SJSA1 (cell line): ENCODE results near the gene CCDC90B. TPM values are rescaled to one million over a fixed set of nuclear protein-coding genes. Genes with fewer than 3 reads are reported as not detected.

Experiments
- DNase-seq, 2 experiments: peaks; one replicate each; pipeline ENCODE4 v3.0.0-alpha.2; 2015 to 2020; ENCODE audit warnings: low spot score in 2 of 2, low read depth in 1 of 2
- H3K27ac ChIP-seq: fragments of 250-450 bp; sonication (Bioruptor Pico); 2 replicates; pipeline ENCODE4 v1.5.1; 2020; ENCODE audit warnings: mild to moderate bottlenecking, moderate library complexity
- H3K27me3 ChIP-seq: fragments of 250-450 bp; sonication (Bioruptor Pico); replicated peaks from 2 replicates; pipeline ENCODE4 v1.5.1; 2020; ENCODE audit warnings: mild to moderate bottlenecking, moderate library complexity
- H3K36me3 ChIP-seq: fragments of 250-450 bp; sonication (Bioruptor Pico); 2 replicates; pipeline ENCODE4 v1.5.1; 2020; ENCODE audit warnings: mild to moderate bottlenecking
- H3K4me1 ChIP-seq: fragments of 250-450 bp; sonication (Bioruptor Pico); replicated peaks from 2 replicates; pipeline ENCODE4 v1.6.1; 2021; ENCODE audit warnings: mild to moderate bottlenecking
- H3K4me3 ChIP-seq: fragments of 250-450 bp; sonication (Bioruptor Pico); 2 replicates; pipeline ENCODE4 v1.5.1; 2020; ENCODE audit warnings: mild to moderate bottlenecking
- H3K9me3 ChIP-seq: fragments of 250-450 bp; sonication (Bioruptor Pico); replicated peaks from 2 replicates; pipeline ENCODE4 v1.5.1; 2020; ENCODE audit warnings: mild to moderate bottlenecking
- total RNA-seq: library from RNA; depleted of rRNA; stranded (reverse); fragments of >200 nt; shearing (Covaris generic); gene quantifications from 2 replicates; pipeline ENCODE4 v1.2.3, GENCODE V29; 2014

Gene CCDC90B
- total RNA-seq, 1 experiment from 2014 or later: 45.1 TPM

DNA sequence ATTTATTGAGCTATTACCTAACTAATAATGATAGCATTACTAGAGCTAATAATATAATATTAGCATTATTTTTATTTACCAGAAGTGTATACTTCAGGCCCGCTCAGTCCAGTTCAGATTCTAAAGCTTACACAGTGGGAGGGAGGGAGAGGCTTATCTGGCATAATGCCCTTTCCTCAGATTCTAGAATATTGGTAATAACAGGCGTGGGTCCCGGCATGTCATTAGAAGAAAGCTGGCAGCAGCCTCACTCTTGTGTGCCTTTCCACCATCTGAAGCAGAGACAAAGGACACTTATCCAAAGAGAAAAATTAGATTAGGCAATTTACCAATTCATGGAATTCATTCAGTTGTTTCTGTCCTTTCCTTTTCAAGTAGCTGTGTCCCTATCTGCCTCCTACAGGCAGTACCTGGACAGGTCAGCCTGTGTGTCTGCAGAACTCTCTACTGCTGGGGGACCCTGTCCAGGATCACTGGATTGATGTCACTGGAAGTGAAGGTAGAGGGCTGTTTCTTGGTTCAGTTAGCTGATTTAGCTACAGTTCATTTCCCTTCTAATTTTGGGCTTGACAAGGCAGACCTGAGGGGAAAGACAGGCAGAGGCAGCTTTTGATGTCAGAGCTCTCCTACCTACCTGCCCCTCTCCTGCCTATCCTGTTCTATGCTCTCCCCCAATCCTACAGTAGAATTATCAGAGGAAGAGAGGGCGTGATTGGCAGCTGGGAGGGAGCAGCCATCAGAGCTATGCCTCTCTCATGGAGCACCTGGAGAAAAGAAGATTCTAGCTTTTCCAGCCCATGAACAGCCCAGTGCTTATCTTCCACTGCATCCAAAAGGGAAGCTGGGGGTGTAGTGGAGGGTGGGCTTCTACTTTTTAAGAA, 20.3 kb upstream of the CCDC90B start:
- Histone ChIP-seq H3K27ac (no peak overlapping the region), H3K4me3 (no peak overlapping the region)
- no peak for DNase-seq

DNA sequence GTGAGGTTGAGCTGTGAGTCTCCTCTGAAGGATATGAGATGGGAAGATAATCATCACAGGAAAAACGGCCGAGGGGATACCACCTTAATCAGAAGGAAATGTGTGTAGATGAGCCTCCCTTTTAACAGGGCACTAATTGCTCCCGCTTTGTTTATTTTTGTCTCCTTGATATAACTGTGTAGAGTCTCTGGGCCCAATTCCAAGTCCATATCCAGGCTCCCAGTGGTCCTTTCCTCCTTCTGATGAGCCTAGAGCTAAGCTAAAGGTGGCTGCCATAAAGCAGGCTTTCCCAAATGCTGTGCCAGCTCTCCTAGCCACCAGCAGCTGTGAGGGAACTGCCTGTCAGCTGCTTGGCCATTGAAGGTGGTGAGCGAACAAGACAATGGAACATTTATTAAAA, 17.1 kb upstream of the CCDC90B start:
- DNase-seq: no peak
- Histone ChIP-seq H3K36me3 (no peaks in the 10 kb centered on the region), H3K9me3 (no peaks in the 10 kb centered on the region), H3K4me1 (no peaks in the 10 kb centered on the region), H3K27me3 (no peaks in the 10 kb centered on the region), H3K4me3 (no peak overlapping the region), H3K27ac (no peak overlapping the region)

More for the DNA sequence above, 20.3 kb upstream of the CCDC90B start:
- H3K9me3 ChIP-seq: no peaks in the 10 kb centered on the region
- no peaks in the 10 kb centered on the region for H3K4me1 ChIP-seq
- H3K36me3 ChIP-seq: no peaks in the 10 kb centered on the region
- H3K27me3 ChIP-seq: no peaks in the 10 kb centered on the region

DNA sequence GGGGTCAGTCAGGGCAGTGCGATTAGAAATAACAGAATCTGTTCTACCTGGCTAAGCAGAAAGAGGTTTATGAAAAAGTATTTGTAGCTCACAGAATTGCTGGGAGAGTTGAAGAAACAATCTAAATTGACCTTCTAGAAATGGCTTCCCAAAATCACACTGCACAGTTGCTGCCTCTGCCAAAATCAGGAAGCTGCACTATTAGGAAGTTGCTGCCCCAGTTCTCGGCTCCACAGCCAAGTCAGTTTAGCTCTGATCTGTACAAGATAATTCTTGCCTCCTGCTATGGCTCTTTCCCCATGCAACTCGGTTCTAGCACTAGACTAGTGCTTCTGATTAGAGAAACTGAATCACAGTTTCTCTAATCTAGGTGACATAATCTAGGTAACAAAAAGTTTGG, 16.0 kb upstream of the CCDC90B start:
- no peaks in the 10 kb centered on the region for H3K27me3 ChIP-seq
- no peak overlapping the region for H3K4me3 ChIP-seq
- no peaks in the 10 kb centered on the region for H3K9me3 ChIP-seq
- no peaks in the 10 kb centered on the region for H3K4me1 ChIP-seq
- no peaks in the 10 kb centered on the region for H3K36me3 ChIP-seq
- H3K27ac ChIP-seq: no peak overlapping the region
- no peak for DNase-seq

DNA sequence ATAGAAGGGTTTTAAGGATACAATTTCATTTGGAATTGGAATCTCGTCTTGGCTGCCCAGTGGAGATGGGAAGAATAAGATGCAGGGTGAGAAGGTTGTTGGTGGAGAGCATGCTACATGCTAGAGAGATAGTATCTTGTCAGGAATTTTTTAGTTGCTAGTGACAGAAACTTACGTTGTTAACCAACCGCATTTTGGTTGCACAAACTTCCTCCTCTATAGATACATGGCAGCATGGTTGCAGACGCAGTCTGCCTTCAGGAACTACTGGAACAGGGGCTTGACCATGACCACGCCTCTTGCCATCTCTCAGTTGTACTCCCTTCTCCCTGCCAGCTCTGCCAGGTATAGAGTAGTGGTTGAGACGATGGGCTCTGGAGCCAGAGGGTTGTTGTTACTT, 13.5 kb upstream of the CCDC90B start:
- Histone ChIP-seq H3K36me3 (no peaks in the 10 kb centered on the region), H3K4me1 (no peaks in the 10 kb centered on the region), H3K9me3 (no peaks in the 10 kb centered on the region), H3K27ac (no peak overlapping the region), H3K4me3 (no peak overlapping the region), H3K27me3 (no peaks in the 10 kb centered on the region)
- no peak for DNase-seq

DNA sequence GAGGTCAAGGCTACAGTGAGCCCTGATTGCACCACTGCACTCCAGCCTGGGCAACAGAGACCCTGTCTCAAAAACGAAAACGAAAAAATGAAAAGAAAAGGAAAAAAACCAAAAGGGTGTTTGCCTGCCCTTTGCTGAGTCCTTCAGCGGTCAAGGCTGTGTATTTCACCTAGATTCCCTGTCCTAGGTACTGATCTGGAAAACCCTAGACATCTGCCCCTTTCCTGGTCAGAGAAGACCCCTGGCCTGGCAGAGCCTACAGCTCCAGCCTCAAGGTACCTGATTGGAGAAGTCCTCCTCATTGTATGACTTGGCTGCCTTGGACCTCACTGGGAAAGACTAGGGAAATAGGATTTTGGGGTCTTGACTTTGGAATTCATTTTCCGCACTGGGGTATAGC, 8.0 kb upstream of the CCDC90B start:
- Histone ChIP-seq H3K9me3 (no peaks in the 10 kb centered on the region), H3K36me3 (no peaks in the 10 kb centered on the region)

DNA sequence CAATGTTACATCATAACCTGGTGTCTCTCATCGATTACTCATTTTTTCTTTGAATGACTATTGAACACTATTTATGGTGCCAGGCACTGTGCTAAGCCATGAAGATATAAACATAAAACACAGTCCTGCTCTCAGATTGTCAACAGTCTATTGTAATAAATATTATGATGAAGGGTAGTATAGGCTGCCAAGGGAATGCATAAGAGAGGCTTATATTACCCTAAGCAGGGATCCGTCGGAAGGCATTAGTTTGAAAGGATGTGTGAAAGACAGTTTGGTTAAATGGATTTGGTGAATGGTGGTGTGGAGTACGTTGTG, 7.2 kb upstream of the CCDC90B start:
- no peaks in the 10 kb centered on the region for H3K36me3 ChIP-seq
- no peak for DNase-seq
- no peaks in the 10 kb centered on the region for H3K9me3 ChIP-seq
- H3K4me1 ChIP-seq: no peaks in the 10 kb centered on the region
- no peak overlapping the region for H3K27ac ChIP-seq
- no peak overlapping the region for H3K4me3 ChIP-seq
- no peaks in the 10 kb centered on the region for H3K27me3 ChIP-seq

More for the DNA sequence above, 8.0 kb upstream of the CCDC90B start:
- H3K27ac ChIP-seq: no peak overlapping the region
- H3K4me1 ChIP-seq: no peaks in the 10 kb centered on the region
- no peak overlapping the region for H3K4me3 ChIP-seq
- no peaks in the 10 kb centered on the region for H3K27me3 ChIP-seq
- no peak for DNase-seq

DNA sequence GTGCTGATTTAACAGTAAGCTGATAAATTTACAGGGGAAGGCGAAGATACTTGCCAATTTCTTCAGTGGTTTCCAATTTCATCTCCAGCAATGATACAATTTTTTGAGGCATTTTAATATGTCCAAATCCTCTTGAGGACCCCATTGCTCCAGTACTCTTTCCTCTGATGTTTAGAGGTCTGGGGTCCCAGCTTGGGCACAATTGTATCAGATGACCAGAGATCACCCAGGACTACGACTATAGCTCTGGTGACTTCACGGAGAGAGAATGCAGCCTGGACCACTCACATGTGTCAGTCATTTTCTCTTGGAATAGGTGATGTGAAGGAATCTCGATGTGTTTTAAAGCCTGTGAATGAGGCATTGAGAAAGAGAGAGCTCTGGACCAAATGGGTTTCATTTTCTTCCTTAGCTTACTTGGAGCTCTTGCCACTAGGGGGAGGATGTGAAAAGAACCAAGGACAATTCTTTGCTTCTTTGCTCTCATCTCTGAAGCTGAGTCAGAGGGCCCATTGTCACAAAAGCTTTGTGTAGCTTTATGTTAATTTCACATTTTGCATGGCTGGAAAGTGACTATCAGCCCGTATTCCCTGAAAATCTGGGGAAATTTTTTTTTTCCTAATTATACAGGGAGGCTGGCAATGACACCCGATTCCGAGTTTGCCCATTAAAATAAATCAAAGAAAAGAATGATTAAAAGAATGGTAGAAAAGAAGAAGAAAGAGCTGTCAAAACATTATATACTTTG, 6.7 kb upstream of the CCDC90B start:
- Histone ChIP-seq H3K27me3 (no peaks in the 10 kb centered on the region), H3K4me3 (no peak overlapping the region), H3K36me3 (no peaks in the 10 kb centered on the region), H3K9me3 (no peaks in the 10 kb centered on the region), H3K27ac (no peak overlapping the region), H3K4me1 (no peaks in the 10 kb centered on the region)
- peak; percentile 33 to 41 for DNase-seq

DNA sequence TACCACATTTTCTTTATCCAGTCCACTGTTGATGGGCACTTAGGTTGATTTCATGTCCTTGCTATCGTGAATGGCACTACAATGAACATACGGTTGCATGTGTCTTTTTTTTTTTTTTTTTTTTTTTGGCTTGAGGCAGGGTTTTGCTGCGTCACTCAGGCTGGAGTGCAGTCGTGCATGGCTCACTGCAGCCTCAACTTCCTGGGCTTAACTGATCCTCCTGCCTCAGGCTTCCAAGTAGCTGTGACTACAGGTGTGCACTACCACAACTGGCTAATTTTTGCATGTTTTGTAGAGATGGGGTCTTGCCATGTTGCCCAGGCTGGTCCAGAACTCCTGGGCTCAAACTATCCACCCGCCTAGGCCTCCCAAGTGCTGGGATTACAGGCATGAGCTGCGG, 1.5 kb upstream of the CCDC90B start:
- H3K4me1 ChIP-seq: peaks cover 14% of the 10 kb centered on the region
- H3K36me3 ChIP-seq: peaks cover 8% of the 10 kb centered on the region
- no peaks in the 10 kb centered on the region for H3K27me3 ChIP-seq
- H3K4me3 ChIP-seq: no peak overlapping the region
- H3K9me3 ChIP-seq: no peaks in the 10 kb centered on the region
- DNase-seq: no peak
- H3K27ac ChIP-seq: no peak overlapping the region

DNA sequence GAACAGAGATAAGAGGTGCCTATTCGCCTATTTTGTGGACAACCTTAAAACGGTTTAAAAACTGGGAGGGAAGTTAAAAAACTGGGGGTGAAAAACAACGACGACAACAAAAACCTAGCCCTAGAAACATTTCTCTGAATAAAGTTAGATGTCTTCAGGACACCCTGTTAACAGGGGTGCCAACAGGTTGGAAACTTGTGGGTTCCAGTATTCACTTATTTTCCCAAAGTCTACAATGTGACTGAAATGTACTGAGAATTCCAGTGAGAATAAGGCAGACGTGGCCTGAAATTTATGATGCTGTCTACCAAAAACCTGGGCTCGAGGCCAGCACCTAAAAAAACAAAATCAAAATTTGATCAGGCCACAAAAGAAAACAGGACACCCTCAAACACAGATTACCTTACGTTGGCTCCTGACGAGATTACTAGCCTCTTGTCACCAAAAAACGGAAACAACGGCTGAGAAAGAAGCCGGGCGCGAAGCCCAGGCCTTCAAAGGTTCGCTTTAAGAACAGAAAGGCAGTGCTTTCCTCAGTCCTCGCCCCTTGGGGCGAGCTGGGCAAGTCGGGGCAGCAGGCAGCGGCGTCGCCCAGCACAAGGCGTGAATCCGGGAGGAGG, 906 bp downstream of the CCDC90B start:
- peak overlapping the region; percentile 84 for H3K4me3 ChIP-seq
- no peaks in the 10 kb centered on the region for H3K9me3 ChIP-seq
- H3K36me3 ChIP-seq: peaks cover 8% of the 10 kb centered on the region
- peak overlapping the region; percentile 96 for H3K27ac ChIP-seq
- DNase-seq: no peak
- H3K27me3 ChIP-seq: no peaks in the 10 kb centered on the region
- H3K4me1 ChIP-seq: peaks cover 14% of the 10 kb centered on the region

DNA sequence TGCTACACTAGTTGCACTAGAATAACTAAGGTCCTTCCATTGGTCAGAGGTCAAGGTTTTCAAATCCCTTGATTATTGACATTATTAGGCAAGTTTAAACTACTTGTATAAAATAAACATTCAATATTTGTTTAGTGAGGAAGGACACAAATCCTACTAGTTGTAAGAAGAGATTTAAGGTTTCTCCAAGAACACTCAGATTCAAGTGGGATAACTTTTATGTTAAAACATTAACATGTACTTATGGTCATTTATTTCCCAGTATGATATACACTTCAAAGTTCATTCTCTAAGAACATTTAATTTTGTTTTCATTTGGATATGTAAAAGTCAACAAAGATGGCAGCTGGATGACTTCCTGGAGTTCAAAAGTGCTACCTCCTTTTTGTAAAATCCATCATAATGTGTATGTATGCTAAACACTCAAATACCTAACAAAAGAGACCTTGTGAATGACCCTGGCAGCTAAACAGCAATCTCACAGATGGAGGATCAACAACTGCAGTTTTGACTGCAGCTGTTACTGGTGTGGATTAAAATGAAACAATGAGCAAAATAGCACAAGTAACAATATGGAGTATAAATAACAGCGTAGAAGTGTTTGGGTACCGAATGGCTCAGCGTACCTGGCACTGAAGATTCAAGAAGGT, 1.5 kb downstream of the CCDC90B start:
- Histone ChIP-seq H3K27me3 (no peaks in the 10 kb centered on the region), H3K4me3 (peak overlapping the region; percentile 84), H3K4me1 (peaks cover 14% of the 10 kb centered on the region), H3K27ac (peak overlapping the region; percentile 96; the same call in 1 of the 2 replicates), H3K36me3 (peaks cover 8% of the 10 kb centered on the region), H3K9me3 (no peaks in the 10 kb centered on the region)
- DNase-seq: no peak

DNA sequence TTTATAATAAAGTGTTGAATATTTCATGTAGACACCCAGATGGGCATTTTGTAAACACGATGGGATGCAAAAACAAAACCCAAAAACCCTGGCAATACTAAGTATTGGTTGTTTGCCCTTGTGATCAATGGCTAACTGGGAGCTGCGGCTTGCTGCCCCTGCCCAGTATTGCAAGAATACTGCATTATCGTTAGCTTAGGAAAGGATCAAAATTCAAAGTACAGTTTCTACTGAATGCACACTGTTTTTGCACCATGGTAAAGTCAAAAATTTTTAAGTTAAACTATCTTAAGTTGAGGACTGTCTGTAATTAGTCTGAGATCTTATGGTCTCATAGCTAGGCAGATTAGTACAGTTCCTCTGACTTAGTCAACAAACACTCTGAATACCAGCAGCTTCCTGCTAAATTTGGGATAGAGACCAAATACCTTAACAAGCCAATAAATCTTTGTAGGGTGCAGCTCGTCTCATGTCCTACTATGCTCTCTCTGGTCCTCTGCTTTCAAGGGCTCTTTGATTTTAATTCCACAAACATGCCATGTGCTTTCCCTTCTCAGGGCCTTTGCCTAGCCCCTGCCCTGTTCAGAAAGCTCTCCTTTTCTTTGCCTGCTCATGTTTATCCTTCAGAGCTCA, 4.0 kb downstream of the CCDC90B start:
- Histone ChIP-seq H3K36me3 (peaks cover 8% of the 10 kb centered on the region), H3K4me3 (no peak overlapping the region), H3K27me3 (no peaks in the 10 kb centered on the region), H3K9me3 (no peaks in the 10 kb centered on the region), H3K4me1 (peaks cover 19% of the 10 kb centered on the region), H3K27ac (no peak overlapping the region)
- no peak for DNase-seq

DNA sequence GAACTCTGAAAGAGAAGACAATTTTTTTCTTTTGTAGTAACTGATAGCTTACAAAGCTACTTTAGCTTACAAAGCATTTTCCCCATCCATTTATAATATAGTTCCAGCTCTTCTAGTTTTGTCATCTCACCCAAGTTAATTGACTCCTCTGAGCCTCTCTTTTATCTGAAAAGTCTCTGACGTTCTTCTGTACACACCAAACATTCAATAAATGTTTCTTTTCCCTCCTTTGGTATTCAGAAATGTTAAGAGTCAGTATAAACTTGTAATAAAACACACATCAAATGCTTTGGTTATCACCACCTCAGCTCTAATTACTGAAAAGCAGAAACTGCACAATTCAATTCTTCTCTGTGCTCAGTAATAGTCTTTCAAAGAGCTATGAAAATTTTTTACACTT, 5.9 kb downstream of the CCDC90B start:
- no peaks in the 10 kb centered on the region for H3K9me3 ChIP-seq
- DNase-seq: no peak

DNA sequence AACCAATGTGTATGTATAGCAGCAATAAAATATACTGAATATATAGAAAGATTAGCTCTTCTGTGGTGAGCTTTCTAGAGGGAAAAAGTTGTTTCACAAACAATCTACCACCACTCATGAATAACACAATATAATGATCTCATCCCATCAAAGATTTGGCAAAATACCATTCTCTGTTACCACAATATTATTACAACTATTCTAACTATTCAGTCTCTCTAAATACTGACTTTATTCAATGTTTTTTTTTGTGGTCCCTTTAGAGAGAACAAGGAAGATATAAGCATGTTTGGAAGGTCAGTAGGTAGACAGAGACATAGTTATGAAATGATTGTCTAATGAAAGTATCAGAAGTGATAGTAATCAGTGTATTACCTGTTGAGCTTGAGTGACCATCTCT, 7.8 kb downstream of the CCDC90B start:
- Histone ChIP-seq H3K27ac (peak overlapping the region; percentile 43), H3K36me3 (peaks cover 3% of the 10 kb centered on the region; the same call in 1 of the 2 replicates), H3K27me3 (no peaks in the 10 kb centered on the region), H3K9me3 (no peaks in the 10 kb centered on the region), H3K4me3 (no peak overlapping the region), H3K4me1 (peaks cover 5% of the 10 kb centered on the region)
- DNase-seq: peak in 1 of 2 experiments; percentile 44

More for the DNA sequence above, 5.9 kb downstream of the CCDC90B start:
- no peak overlapping the region for H3K27ac ChIP-seq
- H3K4me1 ChIP-seq: peaks cover 15% of the 10 kb centered on the region
- H3K36me3 ChIP-seq: peaks cover 3% of the 10 kb centered on the region; the same call in 1 of the 2 replicates
- H3K27me3 ChIP-seq: no peaks in the 10 kb centered on the region
- H3K4me3 ChIP-seq: no peak overlapping the region
